Suprapubic skin (tissue), 4 donors: ENCODE data around the gene HTR7.

Experiments used
- EP300 ChIP-seq: sonication (generic); formaldehyde crosslinking; IDR thresholded peaks from one replicate; pipeline ENCODE4 v1.6.1; 2017; ENCODE audit warnings: antibody characterized with exemption
- POLR2A ChIP-seq, 2 donors: fragments of 450-650 bp; IDR thresholded peaks; one replicate each; pipeline ENCODE4 v1.6.1; 2017; ENCODE audit warnings: antibody characterized with exemption in 2 of 2, mild to moderate bottlenecking in 2 of 2, moderate library complexity in 2 of 2
- POLR2AphosphoS5 ChIP-seq, 3 donors: sonication (generic); formaldehyde crosslinking; IDR thresholded peaks; one replicate each; pipeline ENCODE4 v1.6.1; 2017; ENCODE audit warnings: antibody characterized with exemption in 3 of 3
- TF ChIP-seq, protein P1 (sequence below), 2 donors: fragments of 200-600 bp in 1 of 2; fragments of 450-650 bp in 1 of 2; sonication (generic) in 1 of 2; IDR thresholded peaks; one replicate each; pipeline ENCODE4 v1.5.1; 2016 to 2019; ENCODE audit warnings: antibody characterized with exemption in 2 of 2, mild to moderate bottlenecking in 1 of 2, moderate library complexity in 1 of 2

DNA sequence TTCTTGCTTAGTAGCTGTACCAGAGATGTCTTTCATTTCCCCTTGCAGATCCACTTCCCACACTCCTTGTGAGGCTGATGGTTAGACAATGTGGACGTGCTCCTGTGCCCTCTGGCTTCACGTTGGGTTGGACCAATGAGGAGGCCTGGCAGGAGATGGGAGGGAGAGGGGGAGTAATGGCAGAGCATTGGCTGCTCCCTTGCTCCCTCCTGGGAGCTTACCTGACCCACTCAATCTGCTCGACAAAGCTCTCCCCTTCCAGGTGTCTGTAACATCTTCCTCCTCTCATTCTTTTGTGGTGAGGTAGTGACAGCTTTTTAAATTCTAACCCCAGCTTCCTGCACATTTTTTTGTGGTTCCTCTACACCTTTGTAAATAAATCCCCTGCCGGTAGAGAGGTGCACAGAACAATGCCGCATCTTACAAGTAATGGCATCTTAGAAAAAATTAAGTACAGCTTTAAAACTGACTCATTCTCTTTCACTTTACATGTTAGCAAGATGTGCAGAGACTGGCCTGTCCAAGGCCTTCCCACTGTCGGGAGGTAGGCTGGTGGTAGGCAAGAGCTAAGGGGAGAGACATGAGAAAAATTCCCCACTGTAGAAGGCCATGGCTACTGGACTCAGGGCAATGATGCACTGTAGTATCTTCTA, 134.3 kb downstream of the HTR7 start:
- TF ChIP-seq POLR2A (IDR thresholded peaks at IDR 0.05) (no peak), EP300 (no peak), POLR2AphosphoS5 (IDR thresholded peaks at IDR 0.05) (no peak)
- TF ChIP-seq, protein P1, sequence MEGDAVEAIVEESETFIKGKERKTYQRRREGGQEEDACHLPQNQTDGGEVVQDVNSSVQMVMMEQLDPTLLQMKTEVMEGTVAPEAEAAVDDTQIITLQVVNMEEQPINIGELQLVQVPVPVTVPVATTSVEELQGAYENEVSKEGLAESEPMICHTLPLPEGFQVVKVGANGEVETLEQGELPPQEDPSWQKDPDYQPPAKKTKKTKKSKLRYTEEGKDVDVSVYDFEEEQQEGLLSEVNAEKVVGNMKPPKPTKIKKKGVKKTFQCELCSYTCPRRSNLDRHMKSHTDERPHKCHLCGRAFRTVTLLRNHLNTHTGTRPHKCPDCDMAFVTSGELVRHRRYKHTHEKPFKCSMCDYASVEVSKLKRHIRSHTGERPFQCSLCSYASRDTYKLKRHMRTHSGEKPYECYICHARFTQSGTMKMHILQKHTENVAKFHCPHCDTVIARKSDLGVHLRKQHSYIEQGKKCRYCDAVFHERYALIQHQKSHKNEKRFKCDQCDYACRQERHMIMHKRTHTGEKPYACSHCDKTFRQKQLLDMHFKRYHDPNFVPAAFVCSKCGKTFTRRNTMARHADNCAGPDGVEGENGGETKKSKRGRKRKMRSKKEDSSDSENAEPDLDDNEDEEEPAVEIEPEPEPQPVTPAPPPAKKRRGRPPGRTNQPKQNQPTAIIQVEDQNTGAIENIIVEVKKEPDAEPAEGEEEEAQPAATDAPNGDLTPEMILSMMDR (IDR thresholded peaks at IDR 0.05), result no peak
